Type B pancreatic cell (in vitro differentiated cells): ENCODE measurements around the gene PTPRT. TPM values are rescaled to one million over a fixed set of nuclear protein-coding genes. Genes with fewer than 3 reads are reported as not detected.

ENCODE experiments used
- DNase-seq: peaks from one replicate; pipeline ENCODE4 v3.0.0; 2021; ENCODE audit warnings: mixed read lengths; ENCODE audit not compliant: unreplicated experiment; ENCODE audit errors: extremely low spot score
- H3K27ac Mint-ChIP-seq: 2 replicates; pipeline ENCODE4 v1.8.0; 2021; ENCODE audit warnings: mild to moderate bottlenecking, mixed read lengths
- H3K27me3 Mint-ChIP-seq: 2 replicates; pipeline ENCODE4 v1.8.0; 2021; ENCODE audit warnings: mixed read lengths
- H3K36me3 Mint-ChIP-seq: 2 replicates; pipeline ENCODE4 v1.8.0; 2021; ENCODE audit warnings: mixed read lengths
- H3K4me1 Mint-ChIP-seq: one replicate; pipeline ENCODE4 v1.8.0; 2021; ENCODE audit warnings: mixed read lengths; ENCODE audit not compliant: unreplicated experiment
- H3K4me3 Mint-ChIP-seq: 2 replicates; pipeline ENCODE4 v1.8.0; 2021; ENCODE audit warnings: mild to moderate bottlenecking, mixed read lengths
- H3K9me3 Mint-ChIP-seq: 2 replicates; pipeline ENCODE4 v1.8.0; 2021; ENCODE audit warnings: mixed read lengths
- CTCF ChIP-seq: fragments of 200-600 bp; sonication (generic); conservative IDR thresholded peaks from 2 replicates; pipeline ENCODE4 v1.5.0; 2021; ENCODE audit warnings: antibody characterized with exemption, mild to moderate bottlenecking
- total RNA-seq: library from RNA; stranded (reverse); gene quantifications from 2 replicates; pipeline ENCODE4 v1.2.1, GENCODE V29; 2021; ENCODE audit warnings: low replicate concordance

PTPRT gene
- total RNA-seq, 1 donor from 2014 or later = 7.0 TPM

DNA sequence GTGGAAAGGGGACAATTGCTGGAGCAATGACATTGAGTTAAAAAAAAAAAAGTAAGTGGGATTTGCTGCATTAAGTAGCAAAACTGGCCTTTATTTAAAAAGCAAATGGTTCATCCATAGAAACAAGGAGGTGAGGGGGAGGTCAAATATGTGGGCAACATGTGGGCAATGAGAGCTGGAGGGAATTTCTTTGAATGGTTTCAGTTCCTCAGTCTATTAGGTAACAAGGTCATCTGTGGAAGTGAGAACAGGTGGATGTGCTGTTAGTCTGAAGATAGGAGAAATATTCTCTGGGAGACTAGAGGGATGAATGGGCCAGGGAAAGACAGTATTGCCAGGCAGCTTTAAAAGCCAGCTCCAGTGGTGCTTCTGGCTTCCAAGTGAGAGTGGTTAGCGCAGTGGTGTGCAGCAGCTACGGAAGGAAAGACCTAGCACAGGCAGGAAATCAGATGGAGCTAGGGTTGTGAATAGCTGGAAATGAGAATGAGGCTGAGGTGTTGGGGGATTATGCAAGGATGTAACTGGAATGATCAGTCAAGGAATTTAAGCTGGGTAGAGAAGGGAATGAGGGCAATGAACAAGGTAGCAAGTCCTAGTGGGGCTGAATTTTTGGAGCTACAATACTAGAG is 727.6 kb downstream of the PTPRT start:
- no peaks in the 10 kb centered on the region for H3K4me1 Mint-ChIP-seq
- H3K9me3 Mint-ChIP-seq = no peaks in the 10 kb centered on the region
- H3K27me3 Mint-ChIP-seq = peaks cover 18% of the 10 kb centered on the region
- no peaks in the 10 kb centered on the region for H3K36me3 Mint-ChIP-seq
- no peak overlapping the region for H3K4me3 Mint-ChIP-seq
- no peak for TF ChIP-seq CTCF
- H3K27ac Mint-ChIP-seq = no peak overlapping the region
- DNase-seq = no peak

- no peaks in the 10 kb centered on the region for H3K36me3 Mint-ChIP-seq
- peaks cover 15% of the 10 kb centered on the region for H3K27me3 Mint-ChIP-seq
- no peak overlapping the region for H3K4me3 Mint-ChIP-seq
- no peaks in the 10 kb centered on the region for H3K4me1 Mint-ChIP-seq
- no peak overlapping the region for H3K27ac Mint-ChIP-seq
- DNase-seq = no peak
- no peak for TF ChIP-seq CTCF
- H3K9me3 Mint-ChIP-seq = no peaks in the 10 kb centered on the region
Measured at GRCh38 chr20:42461291-42461690, 728.4 kb downstream of the PTPRT start.

- H3K27me3 Mint-ChIP-seq = peaks cover 21% of the 10 kb centered on the region
- H3K4me1 Mint-ChIP-seq = no peaks in the 10 kb centered on the region
Measured at GRCh38 chr20:42447270-42447669, 742.4 kb downstream of the PTPRT start.

DNA sequence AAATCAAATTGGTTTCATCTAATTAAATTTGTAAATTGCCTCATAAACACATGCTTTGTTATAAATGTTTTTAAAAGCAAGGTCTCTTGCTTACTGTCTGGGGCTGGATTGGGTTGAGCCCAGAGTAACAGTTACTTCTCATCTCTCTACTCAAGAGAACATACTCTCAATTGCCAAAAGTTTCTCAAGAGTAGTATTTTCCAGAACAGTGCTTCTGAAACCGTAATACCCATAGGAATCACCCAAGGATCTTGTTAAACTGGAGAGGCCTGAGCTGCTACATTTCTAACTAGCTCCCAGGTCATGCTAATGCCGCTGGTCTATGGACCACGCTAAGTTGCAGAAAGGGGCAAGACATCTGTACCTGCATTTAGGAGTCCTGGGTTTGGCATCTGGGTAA is 744.9 kb downstream of the PTPRT start:
- DNase-seq = no peak
- Mint-ChIP-seq H3K27ac (no peak overlapping the region), H3K4me1 (no peaks in the 10 kb centered on the region), H3K27me3 (peaks cover 19% of the 10 kb centered on the region), H3K36me3 (no peaks in the 10 kb centered on the region), H3K9me3 (no peaks in the 10 kb centered on the region), H3K4me3 (no peak overlapping the region)
- no peak for TF ChIP-seq CTCF

More at GRCh38 chr20:42447270-42447669, 742.4 kb downstream of the PTPRT start:
- no peak overlapping the region for H3K4me3 Mint-ChIP-seq
- DNase-seq = no peak
- no peaks in the 10 kb centered on the region for H3K36me3 Mint-ChIP-seq
- H3K27ac Mint-ChIP-seq = no peak overlapping the region
- H3K9me3 Mint-ChIP-seq = no peaks in the 10 kb centered on the region
- TF ChIP-seq CTCF = no peak

DNA sequence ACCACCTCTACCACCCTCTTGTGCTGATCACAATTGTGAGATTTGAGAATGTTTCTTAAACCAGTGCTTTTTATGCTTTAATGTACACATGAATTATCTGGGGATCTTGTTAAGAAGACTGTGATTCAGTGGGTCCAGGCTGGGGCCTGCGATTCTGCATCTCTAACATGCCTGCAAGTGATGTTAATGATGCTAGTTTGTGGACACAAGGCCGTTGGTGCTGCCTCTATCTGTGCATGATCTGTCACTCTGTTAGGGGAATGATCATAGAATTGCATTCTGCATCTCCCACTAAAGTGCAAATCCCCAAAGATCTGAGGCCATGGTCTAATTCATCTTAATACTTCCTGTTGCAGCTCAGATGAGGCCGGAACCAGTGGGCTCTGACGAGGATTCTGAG is 746.5 kb downstream of the PTPRT start:
- H3K4me1 Mint-ChIP-seq = no peaks in the 10 kb centered on the region
- no peaks in the 10 kb centered on the region for H3K36me3 Mint-ChIP-seq
- H3K27me3 Mint-ChIP-seq = peaks cover 25% of the 10 kb centered on the region
- no peak overlapping the region for H3K4me3 Mint-ChIP-seq
- TF ChIP-seq CTCF = no peak
- DNase-seq = no peak
- H3K9me3 Mint-ChIP-seq = no peaks in the 10 kb centered on the region
- no peak overlapping the region for H3K27ac Mint-ChIP-seq

DNA sequence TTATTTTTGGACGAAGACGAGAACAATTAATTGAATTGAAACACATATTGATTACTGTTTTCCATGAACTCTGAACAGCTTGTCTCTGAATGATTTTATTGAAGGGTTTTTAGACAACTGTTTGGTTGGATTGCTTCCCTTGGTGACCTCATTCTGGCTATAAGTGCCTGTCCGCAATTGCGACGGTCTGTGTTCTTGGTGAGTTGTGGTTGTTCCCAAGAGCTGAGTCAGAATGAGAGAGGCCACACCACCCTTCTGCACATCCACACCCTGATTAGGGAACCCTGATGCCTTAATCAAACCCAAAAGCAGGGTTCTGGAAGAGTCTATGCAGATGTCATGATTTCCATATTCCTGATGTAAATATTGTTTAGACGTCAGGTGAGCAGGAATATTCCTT is 747.0 kb downstream of the PTPRT start:
- Mint-ChIP-seq H3K27ac (no peak overlapping the region), H3K9me3 (no peaks in the 10 kb centered on the region), H3K36me3 (no peaks in the 10 kb centered on the region), H3K4me3 (no peak overlapping the region), H3K27me3 (peaks cover 25% of the 10 kb centered on the region), H3K4me1 (no peaks in the 10 kb centered on the region)
- TF ChIP-seq CTCF = no peak
- no peak for DNase-seq
